Calu3 (cell line): Measurements from ENCODE around the gene RRP1B. TPM values are rescaled to one million over a fixed set of nuclear protein-coding genes. Genes with fewer than 3 reads are reported as not detected.

Experiments
- BruUV-seq: library from RNA; stranded (reverse); fragments of 400-500 nt; replicated peaks from 2 replicates; lab custom pipeline; 2021; lab: Mats Ljungman, UMichigan
- CTCF ChIA-PET: fragments of 300-600 bp; sonication (Branson Sonifier 250); formaldehyde crosslinking; loops from one replicate; lab custom pipeline; 2022; ENCODE audit warnings: antibody characterized with exemption; lab: Charles Lee
- DNase-seq: peaks from one replicate; pipeline ENCODE4 v3.0.0; 2022
- H3K27ac Mint-ChIP-seq: one replicate; pipeline ENCODE4 v1.8.0; 2022; ENCODE audit warnings: mixed read lengths; ENCODE audit not compliant: unreplicated experiment
- H3K27me3 Mint-ChIP-seq: one replicate; pipeline ENCODE4 v1.8.0; 2022; ENCODE audit warnings: mixed read lengths; ENCODE audit not compliant: unreplicated experiment
- H3K36me3 Mint-ChIP-seq: one replicate; pipeline ENCODE4 v1.8.0; 2022; ENCODE audit warnings: mild to moderate bottlenecking, moderate library complexity, mixed read lengths; ENCODE audit not compliant: insufficient read depth, unreplicated experiment
- H3K4me1 Mint-ChIP-seq: one replicate; pipeline ENCODE4 v1.8.0; 2022; ENCODE audit warnings: mild to moderate bottlenecking, low read depth, mixed read lengths; ENCODE audit not compliant: unreplicated experiment
- H3K4me3 Mint-ChIP-seq: one replicate; pipeline ENCODE4 v1.8.0; 2022; ENCODE audit warnings: mild to moderate bottlenecking, low read depth, moderate library complexity, mixed read lengths; ENCODE audit not compliant: unreplicated experiment
- H3K9me3 Mint-ChIP-seq: one replicate; pipeline ENCODE4 v1.8.0; 2022; ENCODE audit warnings: low read depth, mixed read lengths; ENCODE audit not compliant: unreplicated experiment
- intact Hi-C: fragments of 100-400 bp; cut with micrococcal nuclease; formaldehyde crosslinking; loops from one replicate; pipeline ENCODE4 v1.10.0; 2022; ENCODE audit not compliant: unreplicated experiment
- total RNA-seq: library from RNA; stranded (reverse); gene quantifications from 2 replicates; pipeline ENCODE4 v1.2.3, GENCODE V29; 2022
- TF ChIP-seq, protein P1 (sequence below): fragments of 200-600 bp; IDR thresholded peaks from one replicate; pipeline ENCODE4 v1.8.0; 2022; ENCODE audit warnings: antibody characterized with exemption; ENCODE audit not compliant: unreplicated experiment

The RRP1B gene
- total RNA-seq, 1 experiment from 2014 or later: 26.0 TPM

DNA sequence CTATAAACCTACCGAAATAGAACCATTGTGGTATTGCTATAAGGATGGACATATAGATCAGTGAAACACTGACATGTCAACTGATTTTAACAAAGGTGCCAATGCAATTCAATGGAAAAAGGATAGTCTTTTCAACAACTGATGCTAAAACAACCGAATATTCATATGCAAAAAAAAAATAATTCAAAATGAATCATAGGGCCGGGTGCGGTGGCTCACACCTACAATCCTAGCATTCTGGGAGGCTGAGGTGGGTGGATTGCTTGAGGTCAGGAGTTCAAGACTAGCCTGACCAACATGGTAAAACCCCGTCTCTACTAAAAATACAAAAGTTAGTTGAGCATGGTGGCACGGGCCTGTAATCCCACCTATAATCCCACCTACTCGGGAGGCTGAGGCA, 23.9 kb upstream of the RRP1B start:
- peaks cover 5% of the 10 kb centered on the region for H3K36me3 Mint-ChIP-seq
- BruUV-seq: no TSS peak
- H3K4me1 Mint-ChIP-seq: peaks cover 26% of the 10 kb centered on the region
- TF ChIP-seq, protein P1, sequence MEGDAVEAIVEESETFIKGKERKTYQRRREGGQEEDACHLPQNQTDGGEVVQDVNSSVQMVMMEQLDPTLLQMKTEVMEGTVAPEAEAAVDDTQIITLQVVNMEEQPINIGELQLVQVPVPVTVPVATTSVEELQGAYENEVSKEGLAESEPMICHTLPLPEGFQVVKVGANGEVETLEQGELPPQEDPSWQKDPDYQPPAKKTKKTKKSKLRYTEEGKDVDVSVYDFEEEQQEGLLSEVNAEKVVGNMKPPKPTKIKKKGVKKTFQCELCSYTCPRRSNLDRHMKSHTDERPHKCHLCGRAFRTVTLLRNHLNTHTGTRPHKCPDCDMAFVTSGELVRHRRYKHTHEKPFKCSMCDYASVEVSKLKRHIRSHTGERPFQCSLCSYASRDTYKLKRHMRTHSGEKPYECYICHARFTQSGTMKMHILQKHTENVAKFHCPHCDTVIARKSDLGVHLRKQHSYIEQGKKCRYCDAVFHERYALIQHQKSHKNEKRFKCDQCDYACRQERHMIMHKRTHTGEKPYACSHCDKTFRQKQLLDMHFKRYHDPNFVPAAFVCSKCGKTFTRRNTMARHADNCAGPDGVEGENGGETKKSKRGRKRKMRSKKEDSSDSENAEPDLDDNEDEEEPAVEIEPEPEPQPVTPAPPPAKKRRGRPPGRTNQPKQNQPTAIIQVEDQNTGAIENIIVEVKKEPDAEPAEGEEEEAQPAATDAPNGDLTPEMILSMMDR: no peak
- H3K9me3 Mint-ChIP-seq: no peaks in the 10 kb centered on the region
- H3K27me3 Mint-ChIP-seq: no peaks in the 10 kb centered on the region
- DNase-seq: no peak
- intact Hi-C loops: loop anchor here (5.0 kb wide), 1 partner anchor 33 kb away; no protein-coding TSS in a partner anchor
- no peak overlapping the region for H3K27ac Mint-ChIP-seq
- CTCF ChIA-PET: no interaction called here
- H3K4me3 Mint-ChIP-seq: no peak overlapping the region

GRCh38 chr21:43637530-43638158, 21.7 kb upstream of the RRP1B start:
- no TSS peak for BruUV-seq
- Mint-ChIP-seq H3K4me3 (no peak overlapping the region), H3K4me1 (peaks cover 7% of the 10 kb centered on the region), H3K9me3 (no peaks in the 10 kb centered on the region), H3K27ac (no peak overlapping the region), H3K36me3 (no peaks in the 10 kb centered on the region), H3K27me3 (no peaks in the 10 kb centered on the region)
- intact Hi-C loops: loop anchor here (5.0 kb wide), 1 partner anchor 35 kb away; no protein-coding TSS in a partner anchor
- TF ChIP-seq, protein P1: no peak
- no peak for DNase-seq
- CTCF ChIA-PET: no interaction called here

- Mint-ChIP-seq H3K36me3 (no peaks in the 10 kb centered on the region), H3K9me3 (no peaks in the 10 kb centered on the region), H3K27ac (peak overlapping the region; percentile 19), H3K4me1 (peaks cover 7% of the 10 kb centered on the region), H3K4me3 (no peak overlapping the region), H3K27me3 (no peaks in the 10 kb centered on the region)
- intact Hi-C loops: loop anchor here (5.0 kb wide), 1 partner anchor 37 kb away; no protein-coding TSS in a partner anchor
- DNase-seq: no peak
- BruUV-seq: no TSS peak
- CTCF ChIA-PET: interaction anchor here (0.6 kb wide), 1 partner anchor 54 kb away, joined by 3 read pairs; no protein-coding TSS in a partner anchor
- TF ChIP-seq, protein P1: no peak
Observed at GRCh38 chr21:43639470-43640353, 19.6 kb upstream of the RRP1B start.

GRCh38 chr21:43640400-43640799, 19.0 kb upstream of the RRP1B start:
- TF ChIP-seq, protein P1: no peak
- H3K4me1 Mint-ChIP-seq: peaks cover 10% of the 10 kb centered on the region
- H3K27ac Mint-ChIP-seq: no peak overlapping the region
- no peak overlapping the region for H3K4me3 Mint-ChIP-seq
- no peaks in the 10 kb centered on the region for H3K36me3 Mint-ChIP-seq
- no peak for DNase-seq
- intact Hi-C loops: no loop called here
- no TSS peak for BruUV-seq
- H3K9me3 Mint-ChIP-seq: no peaks in the 10 kb centered on the region
- no peaks in the 10 kb centered on the region for H3K27me3 Mint-ChIP-seq
- CTCF ChIA-PET: interaction anchor here (0.6 to 0.7 kb wide), 2 partner anchors 25 to 308 kb away, joined by 3 to 4 read pairs; no protein-coding TSS in a partner anchor
